Fibroblast of peridontal ligament (primary cell): ENCODE results near the gene FLVCR2.

ENCODE experiments used
- DNase-seq: peaks from one replicate; pipeline ENCODE4 v3.0.0-alpha.2; 2010; ENCODE audit errors: extremely low read depth

FLVCR2 gene

DNA sequence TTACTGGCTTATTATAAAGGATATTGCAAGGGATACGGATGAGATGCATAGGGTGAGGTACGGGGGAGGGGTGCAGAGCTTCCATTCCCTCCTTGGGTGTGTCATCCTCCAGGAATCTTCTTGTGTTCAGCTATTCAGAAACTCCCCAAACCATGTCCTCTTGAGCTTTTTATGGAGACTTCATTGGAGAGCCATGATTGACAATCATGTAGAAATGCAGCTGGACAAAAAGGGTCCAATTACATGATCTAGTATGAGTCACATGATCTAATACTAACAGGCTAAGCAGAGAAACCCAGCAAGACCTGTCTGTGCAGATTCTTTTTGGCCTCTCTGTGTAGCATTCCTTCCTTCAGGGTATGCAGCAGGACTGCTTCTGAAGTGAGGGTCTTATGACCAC, 23.9 kb upstream of the FLVCR2 start:
- DNase-seq = peak; percentile 8

DNA sequence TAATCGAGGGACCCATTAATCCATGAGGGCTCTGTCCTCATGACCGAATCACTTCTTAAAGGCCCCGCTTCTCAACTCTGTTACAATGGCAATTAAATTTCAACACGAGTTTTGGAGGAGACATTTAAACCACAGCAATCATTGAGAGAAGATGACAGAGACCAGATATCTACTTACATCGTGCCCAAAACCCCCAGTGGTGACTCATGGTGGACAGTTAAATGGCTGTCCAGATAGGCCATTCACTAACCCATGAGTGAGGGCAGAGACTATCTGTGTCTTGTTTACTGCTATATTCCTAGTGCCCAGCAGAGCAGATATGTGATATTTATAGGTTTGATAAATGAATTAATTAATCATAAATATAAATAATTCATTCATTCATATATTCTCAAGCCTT, 20.0 kb upstream of the FLVCR2 start:
- no peak for DNase-seq

DNA sequence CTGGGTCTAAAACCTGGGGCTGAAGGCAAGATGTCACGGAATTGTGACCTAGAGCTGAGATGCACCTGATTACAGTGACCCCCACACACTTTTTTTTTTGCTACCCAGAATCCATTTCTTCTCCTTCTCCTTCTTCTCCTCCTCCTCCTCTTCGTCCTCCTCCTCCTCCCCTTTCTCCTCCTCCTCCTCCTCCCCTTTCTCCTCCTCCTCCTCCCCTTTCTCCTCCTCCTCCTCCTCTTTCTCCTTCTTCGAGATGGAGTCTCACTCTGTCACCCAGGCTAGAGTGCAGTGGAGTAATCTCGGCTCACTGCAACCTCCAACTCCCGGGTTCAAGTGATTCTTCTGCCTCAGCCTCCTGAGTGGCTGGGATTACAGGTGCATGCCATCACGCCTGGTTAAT, 19.4 kb upstream of the FLVCR2 start:
- DNase-seq = no peak

DNA sequence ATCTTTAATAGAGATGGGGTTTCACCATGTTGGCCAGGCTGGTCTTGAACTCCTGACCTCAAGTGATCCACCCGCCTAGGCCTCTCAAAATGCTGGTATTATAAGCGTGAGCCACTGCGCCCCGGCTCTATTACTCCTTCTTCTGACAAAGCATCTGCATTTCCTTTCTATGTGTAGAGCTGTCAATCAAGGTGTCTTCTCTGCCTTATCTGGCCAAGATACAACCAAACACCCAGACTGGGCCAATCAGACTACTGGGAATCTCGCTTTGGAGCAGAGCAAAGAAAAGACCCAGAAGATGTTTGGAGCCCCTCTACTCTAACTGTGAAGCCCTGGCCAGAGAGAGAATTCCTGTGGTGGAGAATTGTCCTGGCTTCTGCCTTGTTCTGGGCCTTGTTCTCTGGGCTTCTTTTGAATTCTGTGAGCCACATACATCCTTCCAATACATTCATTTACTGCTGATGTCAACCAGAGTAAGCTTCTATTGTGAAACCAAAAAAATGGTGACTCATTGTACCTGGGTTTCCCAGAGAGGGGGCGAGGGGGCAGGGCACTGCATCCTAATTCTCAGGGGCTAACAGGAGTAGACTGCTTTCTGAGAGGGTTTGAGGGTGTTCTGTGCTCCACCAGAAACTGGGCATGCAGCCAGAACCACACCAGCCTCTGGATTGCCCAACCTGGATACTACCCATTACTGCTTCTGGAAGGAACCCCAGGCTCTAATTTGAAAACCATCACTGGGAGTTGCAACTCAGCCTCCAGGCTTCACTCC, 18.8 kb upstream of the FLVCR2 start:
- DNase-seq = peak; percentile 79

DNA sequence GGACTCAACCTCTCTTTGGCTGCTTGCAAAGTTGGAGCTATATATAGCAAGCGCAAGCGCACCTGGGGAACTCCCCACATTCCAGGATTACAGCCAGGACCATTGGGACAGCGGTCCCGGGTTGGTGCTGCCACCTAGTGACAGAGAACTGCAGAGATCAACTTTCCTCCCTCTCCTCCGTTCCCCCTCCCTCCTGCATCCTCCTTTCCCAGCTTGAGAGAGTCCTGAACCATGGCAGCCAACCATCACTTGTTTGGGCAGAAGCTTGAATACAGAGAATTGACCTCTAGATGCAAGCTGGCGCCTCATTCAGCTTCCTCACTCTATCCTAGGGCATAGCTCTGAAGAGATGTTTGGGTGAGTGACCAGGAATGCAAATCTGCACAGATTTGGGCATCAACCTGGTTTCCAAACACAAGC, 17.4 kb upstream of the FLVCR2 start:
- peak; percentile 58 for DNase-seq

DNA sequence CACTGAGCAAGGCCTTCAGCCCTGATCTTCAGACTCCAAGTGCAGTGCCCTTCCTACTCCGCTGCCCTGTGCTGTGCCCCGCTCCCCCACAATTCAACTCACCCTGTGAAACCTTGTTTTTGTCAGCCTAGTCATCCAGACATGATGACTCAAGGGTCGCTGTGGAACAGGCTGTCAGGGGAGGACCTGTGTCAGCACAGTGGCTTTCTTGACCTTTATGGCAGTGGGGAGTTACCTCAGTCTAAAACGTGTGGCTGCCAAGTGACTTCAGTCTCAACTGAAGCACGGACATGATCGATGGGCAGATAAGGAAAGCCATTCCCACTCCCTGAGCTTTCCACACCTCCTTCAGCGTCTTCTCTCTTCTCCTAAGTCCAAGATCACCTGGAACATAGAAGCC, 16.3 kb upstream of the FLVCR2 start:
- no peak for DNase-seq

DNA sequence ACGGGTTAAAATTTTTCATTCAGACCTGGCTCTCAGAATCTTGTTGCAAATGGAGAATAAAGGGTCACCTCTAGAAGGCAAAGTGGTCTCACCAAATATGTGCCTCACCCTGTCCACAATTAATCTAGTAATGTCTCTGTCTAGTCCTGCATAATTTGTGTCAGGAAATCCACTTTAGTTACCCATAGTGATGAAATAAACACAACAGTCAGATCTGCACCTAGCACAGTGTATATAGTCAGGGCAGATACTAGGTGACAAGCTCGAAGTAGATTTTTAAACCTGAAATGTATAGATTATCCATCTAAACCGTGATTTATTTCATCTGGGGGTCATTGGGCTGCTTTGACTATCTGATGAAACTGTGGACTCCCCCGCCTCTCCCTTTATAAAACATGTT, 15.9 kb upstream of the FLVCR2 start:
- DNase-seq = no peak

DNA sequence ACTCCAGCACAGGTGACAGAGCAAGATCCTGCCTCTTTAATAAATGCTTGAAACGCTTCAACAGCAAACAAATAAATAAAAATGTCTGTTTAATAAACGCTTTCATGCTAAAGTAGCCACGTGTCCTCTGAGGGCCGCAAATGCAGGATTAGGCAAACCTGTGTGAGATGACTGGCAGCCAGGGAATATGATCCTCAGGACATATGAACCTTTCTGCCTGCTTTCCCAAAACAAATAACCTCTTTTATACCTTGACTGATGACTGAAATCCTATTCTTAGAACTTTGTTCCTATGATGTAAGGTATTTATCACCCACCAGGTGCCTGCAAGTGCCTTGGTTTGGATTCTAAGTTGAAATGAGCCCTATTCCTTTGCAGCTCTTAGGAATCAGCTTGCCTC, 14.5 kb upstream of the FLVCR2 start:
- no peak for DNase-seq

DNA sequence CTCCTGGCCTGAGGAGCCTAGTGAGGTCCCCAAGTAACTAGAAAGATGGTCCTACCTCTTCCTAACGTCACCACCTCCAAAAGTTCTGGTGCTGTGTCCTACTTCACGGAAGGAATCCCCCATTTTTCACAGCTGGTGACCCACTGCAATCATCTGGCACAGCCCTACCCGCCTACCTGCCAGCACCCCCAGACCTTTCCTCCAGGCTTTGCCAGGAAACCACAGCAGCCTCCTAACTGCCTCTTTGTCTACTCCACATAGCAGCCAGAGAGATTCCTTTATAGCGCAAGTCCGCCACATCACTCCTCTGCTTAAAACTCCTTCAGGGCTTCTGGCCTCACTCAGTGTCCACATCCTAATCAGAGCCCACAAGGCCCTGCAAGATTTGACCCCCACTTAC, 13.4 kb upstream of the FLVCR2 start:
- no peak for DNase-seq

DNA sequence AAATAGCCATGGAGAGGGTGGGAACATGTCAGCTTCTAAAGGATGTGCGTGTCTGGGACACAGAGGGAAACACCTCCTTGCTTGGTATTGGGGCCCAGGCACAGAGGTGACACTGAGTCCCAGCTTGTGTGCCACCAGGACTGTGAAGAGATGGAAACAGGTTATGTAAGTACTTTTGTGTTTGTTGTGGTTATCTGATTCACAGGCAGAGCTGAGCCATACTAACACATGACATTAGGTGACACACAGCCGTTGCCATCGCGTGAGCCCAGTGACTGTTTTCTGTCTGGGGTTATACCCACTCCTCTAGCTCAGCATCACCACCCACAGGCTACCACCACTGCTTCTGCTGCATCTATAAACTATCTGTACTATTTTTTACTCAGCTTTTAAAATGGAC, 12.1 kb upstream of the FLVCR2 start:
- no peak for DNase-seq

DNA sequence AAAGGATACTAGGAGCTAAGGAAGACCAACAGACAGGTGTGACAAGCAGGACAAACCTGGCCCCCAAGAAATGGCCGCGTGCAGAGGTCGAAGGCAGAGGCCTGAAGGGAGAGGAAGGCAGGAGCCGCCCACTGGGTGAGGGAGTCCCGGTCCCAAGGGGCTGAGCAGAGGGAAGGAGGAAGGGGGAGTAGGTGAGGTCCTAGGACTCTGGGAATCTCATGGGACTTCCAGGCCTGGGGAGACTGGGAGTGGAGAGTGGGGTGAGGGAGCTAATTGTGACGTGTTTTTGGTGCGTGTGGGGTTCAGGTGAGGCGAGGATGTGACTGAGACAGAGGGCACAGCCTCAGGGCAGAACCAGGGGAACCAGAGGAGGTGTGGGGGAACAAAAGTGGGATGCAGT, 11.7 kb upstream of the FLVCR2 start:
- no peak for DNase-seq

DNA sequence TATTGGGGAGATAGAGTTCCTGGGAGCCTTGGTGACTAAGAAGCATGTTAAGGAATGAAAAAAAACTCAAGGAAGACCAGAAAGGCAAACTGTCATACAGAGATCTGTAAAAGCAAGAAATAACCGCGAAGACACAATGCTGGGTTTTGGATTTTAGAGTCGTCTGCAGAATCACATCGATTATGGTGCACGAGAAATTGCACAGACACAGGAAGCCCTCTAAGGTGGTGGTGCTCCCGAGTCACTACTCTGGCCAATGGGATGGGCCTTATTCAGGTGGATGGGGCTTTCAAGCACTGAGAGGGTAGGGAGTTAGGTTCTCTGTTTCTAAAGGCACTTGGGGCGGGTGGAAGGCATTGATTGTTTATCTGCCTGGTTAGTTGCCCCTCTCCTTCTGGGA, 10.3 kb upstream of the FLVCR2 start:
- DNase-seq = no peak

DNA sequence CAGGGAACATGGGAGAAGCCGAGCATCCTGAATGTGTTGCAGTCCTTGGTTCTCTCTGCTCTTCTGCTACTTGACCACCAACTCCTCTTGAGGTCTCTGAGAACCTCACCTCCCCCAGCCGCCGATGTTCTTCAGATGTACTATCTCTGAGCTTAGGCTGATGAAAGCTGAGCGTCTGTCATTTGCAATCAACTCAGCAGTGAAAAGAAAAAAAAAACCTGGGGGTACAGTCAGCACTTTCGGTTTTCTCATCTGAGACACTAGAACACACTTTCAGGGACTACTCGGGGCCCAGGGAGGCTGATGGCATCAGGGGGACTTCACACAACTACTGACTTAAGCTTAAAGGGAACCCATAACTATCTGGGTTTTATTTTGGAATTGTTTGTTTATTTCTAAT, 9.6 kb upstream of the FLVCR2 start:
- no peak for DNase-seq

DNA sequence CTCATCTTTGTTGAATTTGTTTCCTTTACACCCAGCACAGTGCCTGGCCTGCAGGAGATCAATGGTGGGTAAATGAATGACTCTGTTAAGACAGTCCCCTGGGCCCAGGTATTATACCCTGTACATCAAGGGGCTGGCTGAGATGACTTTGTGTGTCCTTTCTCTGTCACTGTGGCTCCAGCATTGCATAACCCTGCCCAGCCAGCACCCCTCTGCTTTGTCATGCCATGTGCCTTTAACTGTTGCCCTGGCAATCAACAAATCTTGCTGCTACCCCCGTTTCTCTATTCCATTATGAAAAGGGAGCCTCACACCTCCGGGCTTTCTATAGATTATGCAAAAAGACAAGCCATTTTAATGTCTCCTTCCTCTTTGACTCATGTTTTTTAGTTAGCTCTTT, 7.6 kb upstream of the FLVCR2 start:
- DNase-seq = no peak

DNA sequence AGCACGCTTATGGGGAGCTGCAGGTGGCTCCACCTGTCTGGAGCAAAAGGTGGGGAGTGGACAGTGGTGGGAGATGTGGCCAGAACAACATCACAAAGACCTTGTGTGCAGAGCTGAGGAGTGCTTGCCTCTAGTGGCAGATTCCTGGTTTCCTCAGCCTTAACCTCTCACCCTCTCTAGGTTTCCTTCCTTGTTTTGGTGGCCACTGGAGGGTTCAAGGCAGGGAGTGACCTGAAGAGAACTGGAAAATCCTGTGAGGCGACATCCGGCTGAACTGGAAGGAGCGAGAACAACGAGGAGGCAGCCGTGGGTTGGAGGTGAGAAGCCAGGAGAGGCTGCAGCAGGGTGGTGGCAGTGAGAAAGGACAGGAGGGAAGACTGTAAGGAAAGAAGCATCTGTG, 6.3 kb upstream of the FLVCR2 start:
- no peak for DNase-seq

DNA sequence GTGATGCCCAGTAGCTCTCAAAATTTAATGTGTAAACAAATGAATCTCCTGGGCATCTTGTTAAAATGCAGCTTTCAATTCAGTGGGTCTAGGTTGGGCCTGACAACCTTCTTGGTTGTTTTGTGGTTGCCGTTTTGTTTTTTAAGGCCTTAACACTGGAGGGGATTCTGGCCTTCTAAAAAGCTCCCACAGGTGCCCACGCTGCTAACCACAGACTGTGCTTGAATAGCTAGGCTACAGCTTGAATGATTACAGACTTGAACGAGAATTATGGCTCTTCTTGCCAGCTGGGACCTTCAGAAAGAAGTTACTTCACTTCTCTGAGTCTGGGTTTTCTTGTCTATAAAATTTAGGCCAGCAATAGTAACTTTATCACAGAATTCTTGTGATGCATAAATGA, 1.3 kb upstream of the FLVCR2 start:
- DNase-seq = no peak

DNA sequence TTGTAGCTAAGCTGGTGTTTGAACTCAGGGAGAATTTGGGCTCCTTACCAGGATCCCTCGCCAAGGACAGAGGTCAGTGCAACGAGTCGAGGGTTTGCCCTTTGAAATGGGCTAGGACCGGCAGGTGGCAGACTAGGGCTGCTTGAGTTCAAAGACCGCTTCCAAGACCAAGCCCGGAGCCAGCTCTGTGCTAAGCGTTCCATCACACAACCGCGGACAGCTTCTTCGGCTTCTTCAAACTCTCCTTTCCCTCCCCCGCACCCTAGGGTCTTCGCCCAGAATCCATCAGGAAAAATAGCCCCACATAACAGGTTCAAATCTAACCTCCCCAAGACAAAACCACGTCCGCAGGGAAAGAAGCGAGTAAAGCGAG, 705 bp upstream of the FLVCR2 start:
- DNase-seq = peak; percentile 83

DNA sequence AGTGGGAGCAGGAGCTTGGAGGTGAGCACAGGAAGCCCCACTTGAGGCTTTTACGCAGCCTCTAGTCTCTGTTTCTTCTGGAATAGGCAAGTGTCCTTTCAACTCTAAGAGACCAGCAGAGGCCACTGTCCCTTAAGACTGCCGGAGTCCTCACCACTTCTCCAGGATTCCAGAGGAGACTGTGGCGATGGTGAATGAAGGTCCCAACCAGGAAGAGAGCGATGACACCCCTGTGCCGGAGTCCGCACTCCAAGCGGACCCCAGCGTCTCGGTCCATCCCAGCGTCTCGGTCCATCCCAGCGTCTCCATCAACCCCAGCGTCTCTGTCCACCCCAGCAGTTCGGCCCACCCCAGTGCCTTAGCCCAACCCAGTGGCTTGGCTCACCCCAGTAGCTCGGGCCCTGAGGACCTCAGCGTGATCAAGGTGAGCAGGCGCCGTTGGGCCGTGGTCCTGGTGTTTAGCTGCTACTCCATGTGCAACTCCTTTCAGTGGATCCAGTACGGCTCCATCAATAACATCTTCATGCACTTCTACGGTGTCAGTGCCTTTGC, 442 bp downstream of the FLVCR2 start:
- DNase-seq = peak; percentile 57

DNA sequence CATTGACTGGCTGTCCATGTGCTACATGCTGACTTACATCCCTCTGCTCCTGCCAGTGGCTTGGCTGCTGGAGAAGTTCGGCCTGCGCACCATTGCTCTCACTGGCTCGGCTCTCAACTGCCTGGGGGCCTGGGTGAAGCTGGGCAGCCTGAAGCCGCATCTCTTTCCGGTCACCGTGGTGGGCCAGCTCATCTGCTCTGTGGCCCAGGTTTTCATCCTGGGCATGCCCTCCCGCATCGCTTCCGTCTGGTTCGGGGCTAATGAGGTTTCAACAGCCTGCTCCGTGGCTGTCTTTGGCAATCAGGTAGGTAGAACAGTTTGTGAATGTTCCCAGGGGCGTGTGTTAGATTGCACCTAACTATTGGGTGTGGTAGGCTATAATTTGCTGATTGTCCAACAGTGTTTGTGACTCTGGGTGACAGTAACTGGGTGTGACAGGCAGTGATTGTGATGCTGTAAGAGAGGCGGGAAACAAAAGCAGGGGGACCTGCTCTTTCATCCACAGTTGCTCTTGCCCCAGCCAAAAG, 981 bp downstream of the FLVCR2 start:
- DNase-seq = no peak

DNA sequence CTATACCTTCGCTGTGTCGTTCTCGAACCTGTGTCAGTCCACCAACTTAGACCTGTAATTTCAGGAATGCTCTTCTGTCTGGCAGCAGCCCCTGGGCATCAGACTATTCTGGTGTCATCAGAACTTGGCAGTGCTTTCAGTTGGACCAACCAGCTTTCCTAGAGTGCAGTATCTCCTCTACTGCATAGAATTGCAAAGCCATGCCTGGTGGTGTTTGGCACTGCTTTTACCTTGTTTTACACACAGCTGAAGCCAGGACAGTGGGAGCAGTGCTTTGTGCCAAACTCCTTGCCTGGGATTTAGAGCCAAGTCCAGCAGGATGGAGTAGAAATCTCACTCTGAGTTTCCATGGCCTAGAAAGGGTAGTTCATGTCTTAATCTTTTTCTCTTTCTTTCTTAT, 1.5 kb downstream of the FLVCR2 start:
- peak; percentile 9 for DNase-seq

DNA sequence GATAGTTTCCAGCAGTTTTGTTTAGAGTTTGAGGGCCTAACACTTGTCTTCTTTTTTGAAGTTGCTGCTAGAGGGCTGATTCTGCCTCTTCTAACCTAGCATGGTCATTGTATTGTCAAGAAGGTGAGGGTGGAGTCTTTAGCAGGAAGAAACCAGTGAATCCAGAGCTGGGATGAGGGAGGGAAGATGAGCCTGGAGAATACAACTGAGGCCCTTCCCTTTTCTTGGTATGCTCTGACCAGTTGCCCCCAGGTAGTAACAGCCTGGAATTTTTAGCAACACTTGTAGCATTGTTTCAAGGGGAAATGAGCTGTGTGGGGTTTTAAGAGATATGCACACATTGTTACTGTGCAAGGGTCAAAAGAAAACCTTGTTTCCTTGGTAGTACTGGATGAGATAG, 9.0 kb downstream of the FLVCR2 start:
- no peak for DNase-seq

DNA sequence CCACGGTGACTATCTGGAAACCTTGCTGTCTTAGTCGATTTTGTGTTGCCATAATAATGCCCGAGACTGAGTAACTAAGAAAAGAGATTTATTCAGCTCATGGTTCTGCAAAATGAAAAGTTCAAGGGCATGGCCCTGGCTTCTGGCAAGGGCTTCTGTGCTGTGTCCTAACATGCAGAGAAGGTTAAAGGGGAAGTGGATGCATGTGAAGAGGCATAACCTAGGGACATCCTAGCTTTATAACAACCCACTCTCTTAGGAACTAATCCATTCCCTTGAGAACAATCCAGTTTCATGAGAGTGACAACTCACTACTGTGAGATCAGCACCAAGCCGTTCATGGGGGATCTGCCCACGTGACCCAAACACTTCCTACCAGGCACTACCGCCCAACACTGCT, 11.5 kb downstream of the FLVCR2 start:
- no peak for DNase-seq

DNA sequence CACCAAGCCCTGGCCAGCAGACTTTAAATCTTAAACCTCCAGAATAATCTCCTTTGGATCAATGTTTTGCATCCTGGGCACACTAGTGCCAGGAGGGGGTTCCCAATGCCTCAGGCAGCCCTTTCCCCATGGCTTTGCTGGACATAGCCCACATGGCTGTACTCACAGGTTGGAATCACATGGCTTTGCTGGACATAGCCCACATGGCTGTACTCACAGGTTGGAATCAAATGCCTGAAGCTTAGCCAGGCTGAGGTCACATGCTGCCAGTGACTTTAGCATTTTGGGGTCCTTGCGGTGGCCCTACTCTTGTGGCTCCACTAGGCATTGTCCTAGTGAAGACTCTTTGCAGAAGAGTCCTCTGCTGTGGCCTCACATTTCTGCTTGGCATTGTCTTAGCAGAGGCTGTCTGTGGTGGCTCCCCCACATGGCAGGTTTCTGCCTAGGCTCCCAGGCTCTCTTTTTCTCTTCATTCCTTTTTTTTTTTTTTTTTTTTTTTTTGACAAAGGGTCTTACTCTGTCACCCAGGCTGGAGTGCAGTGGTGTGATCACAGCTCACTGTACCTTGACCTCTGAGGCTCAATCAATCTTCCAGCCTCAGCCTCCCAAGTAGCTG, 13.0 kb downstream of the FLVCR2 start:
- no peak for DNase-seq
